GM19324 (cell line): ENCODE data around the gene RAB11FIP3.

ENCODE experiments used
- ATAC-seq: cut with Tn5 transposase; IDR thresholded peaks from one replicate; pipeline ENCODE4 v1.9.1; 2021; ENCODE audit warnings: mild to moderate bottlenecking, moderate library complexity; ENCODE audit not compliant: unreplicated experiment, low FRiP score

RAB11FIP3 gene

DNA sequence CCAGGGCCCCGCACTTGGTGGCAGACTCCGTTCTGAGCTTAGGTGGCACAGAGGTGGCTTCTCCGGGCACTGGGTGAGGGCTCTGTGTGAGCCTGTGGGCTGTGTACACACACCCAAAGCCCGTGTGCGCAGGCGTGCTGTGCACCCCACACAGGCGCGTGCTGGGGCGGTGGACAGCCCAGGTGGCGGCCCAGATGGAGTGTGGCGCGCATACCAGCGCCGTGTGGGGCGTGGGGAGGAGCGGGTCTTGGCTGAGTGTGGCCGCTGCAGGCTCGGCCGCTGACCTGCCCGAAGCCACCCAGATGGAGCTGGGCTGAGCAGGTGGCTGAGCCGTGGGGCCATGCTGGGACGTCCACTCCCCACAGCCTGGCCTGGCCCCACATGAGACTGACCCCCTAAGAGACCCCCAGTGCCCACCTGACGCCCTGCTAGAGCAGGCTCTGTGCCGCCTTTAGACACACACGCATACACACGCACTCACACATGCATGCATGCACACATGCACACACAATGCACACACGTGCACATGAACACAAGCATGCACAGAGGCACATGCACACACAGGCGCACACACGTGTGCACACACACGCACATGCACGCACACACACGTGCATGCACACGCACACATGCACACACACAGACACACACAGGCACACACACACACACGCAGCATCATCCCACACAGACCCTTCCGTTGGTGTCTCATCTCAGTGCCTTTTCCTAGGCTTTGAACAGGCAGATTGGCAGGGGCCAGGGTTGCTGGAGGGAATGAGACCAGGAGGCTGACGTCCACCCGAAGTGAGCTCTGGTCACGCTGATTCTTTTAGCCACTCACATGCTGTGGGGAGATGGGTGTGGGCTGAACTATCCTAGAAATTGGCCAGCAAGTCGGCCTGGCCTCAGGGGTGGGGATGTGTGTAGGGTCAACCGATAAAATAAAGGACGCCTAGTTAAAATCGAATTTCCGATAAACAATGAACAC, 136.8 kb downstream of the RAB11FIP3 start:
- no peak for ATAC-seq

DNA sequence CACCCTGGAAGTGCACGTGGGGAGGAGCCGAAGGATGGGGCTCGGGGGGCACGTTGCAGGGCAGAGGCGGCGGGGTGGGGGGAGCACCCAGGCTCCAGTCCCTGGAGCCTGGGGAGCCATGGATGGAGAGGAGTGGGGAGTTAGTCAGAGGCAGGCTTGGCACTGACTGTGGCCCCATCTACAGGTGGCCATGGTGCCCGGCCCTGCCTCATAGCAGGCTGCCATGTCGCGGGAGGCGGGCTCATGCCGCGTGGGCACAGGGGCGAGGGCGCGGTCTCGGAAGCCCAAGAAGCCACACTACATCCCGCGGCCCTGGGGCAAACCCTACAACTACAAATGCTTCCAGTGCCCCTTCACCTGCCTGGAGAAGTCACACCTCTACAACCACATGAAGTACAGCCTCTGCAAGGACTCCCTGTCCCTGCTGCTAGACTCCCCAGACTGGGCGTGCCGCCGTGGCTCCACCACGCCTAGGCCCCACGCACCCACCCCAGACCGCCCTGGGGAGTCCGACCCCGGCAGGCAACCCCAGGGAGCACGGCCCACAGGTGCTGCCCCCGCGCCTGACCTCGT, 137.7 kb downstream of the RAB11FIP3 start:
- no peak for ATAC-seq

DNA sequence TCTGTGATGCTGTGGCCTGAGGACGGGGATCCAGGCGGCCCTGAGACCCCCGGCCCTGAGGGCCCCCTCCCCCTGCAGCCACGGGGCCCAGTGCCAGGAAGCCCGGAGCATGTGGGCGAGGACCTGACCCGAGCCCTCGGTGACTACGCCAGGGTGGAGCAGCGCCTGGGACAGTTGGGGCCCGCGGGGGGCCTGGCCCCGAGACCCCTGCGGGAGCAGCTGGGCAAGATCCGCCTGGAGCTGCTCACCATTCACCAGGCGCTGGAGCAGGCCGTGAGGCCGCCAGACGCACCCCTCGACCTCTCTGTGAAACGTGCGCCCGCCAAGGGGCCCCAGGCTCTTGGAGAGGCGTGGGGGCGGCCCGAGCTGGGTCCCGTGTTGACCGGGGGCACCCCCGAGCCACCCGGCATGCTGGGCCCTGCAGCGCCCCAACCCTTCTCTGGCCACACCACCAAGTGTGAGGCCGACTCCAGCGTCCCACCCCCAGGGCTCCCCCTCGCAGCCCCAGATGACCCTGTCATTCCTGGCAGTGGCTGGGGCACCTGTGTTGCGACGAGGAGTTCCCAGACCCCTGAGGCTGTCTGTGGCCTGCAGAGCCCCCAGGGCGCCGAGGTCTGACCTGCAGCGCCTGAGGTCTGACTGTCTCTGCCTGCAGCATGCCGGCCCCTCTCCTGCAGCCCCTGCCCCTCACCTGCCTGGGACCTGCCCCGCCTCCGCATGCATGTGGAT, 139.4 kb downstream of the RAB11FIP3 start:
- no peak for ATAC-seq

DNA sequence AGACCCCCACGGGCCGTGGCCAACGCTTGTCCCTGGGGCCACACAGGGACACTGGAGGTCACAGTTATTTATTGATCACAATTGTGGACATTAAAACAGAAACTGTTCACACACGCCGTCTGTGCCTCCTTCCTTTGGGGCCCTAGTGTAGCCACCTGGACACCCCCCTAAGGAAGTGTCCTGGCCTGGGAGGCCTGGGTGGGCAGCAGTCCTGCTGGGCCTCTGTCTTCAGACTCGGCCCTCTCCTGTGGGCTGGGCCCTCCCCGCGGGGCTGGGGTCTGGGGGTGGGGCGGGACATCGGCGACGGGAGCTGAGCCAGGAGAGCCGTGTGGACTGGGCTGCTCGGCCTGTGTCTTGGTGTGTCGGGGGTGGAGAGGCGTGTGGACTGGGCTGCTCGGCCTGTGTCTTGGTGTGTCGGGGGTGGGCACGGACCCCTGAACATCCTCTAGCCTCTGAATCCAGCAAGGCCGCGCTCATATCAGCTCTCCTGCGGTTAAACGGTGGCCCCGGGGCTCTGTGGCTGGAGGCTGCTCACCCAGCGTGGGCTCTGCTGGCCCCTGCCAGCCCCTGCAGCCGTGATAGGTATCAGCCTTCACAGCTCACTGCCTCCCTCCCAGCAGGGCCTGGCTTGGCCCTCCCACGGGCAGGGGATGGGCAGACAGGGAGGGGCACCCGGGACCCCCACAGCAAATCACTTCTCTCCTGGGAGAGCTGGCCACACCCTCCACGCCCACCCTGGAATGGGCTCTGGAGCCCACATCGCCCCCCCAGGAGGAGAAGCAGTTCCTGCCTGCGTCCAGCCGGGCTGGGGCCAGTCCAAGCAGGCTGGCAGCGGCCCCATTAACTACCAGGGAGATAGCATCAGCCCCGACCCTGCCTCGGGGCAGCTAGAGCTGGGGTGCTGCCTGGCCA, 140.2 kb downstream of the RAB11FIP3 start:
- ATAC-seq: no peak

DNA sequence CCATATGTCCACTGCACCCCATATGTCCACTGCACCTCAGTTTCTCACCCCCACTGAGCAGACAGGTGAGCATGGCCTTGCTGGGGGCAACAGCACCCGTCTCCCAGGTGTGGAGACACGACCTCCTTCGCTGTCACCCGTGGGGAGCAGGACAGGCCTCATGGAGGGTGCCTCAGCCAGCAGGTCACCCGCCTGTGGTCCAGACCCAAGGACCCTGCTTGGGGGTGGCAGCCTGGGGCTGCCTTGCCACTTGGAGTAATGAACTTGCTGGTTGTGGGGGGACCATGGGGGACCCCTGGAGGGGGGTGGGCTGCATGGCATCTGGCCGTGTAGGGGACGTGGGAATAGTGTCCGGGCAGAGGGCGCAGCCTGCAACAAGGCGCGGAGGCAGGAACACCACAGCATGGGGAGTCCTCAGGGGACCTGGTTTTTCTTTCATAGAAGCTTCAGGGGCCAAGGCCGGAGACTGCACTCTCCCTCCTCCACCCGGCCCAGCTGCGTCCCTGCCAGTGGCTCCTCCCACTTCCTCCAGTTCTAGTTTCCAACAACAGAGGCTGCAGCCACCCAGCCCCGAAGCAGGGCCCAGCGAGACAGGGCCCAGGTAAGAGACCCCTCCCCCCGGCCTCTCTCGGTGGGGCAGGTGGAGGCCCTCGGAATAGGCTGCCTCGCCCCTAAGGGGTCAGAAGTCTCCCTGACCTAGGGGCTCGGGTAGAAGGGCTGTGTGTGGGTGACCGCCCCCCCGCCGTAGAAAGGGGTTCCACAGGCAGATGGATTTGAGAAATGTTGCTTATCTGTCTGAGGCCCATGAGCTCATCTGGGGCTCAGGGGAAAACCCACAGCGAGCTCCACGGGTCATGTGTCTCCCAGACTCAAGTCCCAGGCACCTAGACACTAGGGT, 141.3 kb downstream of the RAB11FIP3 start, which contains the start of gene NHLRC4:
NHLRC4 (plus strand) TSS at position 531 of the 898 bp plus-strand sequence. CDS start 1,043 bp downstream, outside the sequence.
- ATAC-seq: no peak

DNA sequence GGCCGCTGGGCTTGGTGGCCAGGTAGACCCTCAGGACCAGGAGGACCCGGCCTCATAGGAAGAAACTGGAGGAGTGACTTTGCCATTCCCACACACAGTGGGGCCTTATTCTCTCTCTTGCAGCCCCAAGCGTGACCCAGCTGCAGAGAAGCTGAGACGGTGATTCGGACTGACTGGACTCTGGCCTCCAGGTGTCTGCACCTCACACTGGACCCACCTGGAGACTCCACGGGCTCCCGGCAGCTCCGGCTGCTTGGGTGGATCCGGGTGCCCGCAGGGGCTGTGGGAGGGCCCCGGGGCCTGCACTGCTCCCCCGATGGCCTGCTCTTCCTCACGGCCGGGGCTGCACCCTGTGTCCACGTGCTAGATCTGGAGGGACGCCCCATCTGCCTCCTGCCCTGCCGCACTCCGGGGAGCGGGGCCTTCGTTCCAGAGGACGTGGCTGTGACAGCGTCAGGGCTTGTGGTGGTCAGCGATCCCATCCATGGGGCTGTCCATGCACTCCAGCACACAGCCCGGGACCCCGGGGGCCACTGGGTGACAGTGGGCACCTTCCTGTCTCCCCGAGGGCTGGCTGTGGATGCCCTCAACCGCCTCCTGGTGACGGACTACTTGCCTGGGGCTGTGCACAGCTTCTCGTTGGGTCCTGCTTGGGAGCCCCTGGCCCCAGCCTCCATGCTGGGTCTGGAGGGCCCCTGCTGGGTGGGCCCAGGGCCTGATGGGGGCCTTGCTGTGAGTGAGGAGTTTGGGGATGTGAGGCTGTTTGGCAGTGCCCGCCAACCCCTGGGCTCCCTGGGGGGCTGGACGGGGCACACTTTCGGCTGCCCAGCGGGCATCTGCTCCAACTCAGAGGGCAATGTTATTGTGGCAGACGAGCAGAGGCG, 142.2 kb downstream of the RAB11FIP3 start:
- no peak for ATAC-seq

DNA sequence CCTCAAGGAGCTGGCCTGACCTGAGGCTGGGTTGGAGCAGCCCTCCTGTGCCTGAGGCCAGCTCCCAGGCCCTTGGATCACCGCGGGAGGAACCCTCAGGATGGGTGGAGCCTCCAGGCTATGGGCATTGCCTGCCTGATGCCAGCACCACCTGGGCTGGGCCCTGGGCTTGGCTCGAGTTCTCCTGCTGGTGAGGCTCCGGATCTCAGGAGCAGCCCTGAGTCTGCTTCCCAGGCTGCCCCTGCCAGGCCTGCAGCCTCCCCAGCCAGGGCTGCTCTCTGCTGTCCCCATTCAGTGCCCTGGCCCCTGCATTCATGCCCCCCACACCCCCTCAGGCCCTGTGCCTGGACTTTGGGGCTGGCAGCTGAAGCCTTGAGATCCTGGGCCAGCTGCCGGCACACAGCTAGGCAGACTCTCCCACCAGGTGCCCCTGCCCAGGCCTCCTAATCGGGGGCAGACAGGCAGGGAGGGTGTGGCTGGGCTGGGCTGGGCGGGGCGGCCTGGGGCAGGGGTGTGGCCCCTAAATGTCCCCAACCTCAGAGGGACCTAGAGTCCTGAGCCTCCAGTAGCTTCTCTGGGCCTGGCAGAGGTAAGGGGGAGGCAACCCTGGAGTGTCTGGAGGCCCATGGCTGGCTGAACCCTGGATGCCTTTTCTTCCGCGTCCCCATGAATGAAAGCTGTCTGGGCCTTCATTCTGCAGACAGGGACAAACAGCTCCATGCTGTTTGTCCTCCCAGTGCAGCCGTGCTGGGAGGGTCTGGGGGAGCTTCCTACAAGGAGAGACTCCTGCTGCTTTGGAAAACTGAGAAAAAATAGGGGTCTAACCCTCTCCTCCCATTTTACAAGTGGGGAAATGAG, 143.2 kb downstream of the RAB11FIP3 start:
- ATAC-seq: no peak

DNA sequence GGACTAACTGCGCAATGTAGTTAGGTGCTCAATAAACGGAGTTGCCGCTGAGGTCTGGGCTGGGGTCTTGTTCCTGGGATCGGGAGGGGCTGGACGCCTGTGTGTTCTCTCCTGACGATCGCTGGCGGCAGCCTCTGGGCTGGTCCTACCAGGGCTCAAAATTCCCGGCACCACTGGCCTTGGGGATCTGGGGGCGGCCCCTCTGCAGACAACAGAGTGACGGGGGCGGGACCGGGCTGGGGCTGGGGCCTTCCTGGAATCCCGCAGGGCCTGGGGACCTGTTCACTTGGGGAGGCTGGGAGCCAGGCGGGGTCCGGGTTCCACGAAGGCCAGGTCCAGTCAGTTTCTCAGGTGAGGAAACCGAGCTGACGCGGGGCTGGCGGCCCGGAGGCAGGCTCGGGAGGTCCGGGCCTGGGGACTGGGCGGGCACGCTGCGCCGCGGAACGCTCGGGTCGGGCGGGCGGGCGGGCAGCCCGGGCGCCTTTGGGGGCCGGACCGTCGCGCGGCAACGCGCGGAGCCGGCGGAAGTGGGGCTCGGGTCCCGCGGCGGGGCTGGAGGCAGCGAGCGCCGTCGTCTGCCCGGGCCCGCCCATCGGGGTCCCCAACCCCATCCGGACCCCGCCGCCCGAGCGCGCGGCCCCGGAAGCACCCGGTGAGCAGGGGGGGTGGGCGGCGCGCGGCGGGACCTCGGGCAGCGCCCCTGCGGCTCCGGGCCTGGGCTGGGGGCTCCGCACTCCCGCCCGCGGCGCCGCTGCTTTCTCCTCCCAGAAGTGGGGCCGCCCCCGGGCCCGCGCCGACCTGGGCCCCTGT, 144.2 kb downstream of the RAB11FIP3 start, which contains the start of gene PIGQ:
PIGQ (plus strand) TSS at position 524 of the 810 bp plus-strand sequence. CDS start 4,107 bp downstream, outside the sequence.
- peak; percentile 40 for ATAC-seq
